Activated CD4-positive, alpha-beta T cell treated with anti-CD3 and anti-CD28 coated beads, Interleukin-10, Interleukin-2, amounts not matched to agents 100 ng/mL and 50 ng/mL, durations not matched to agents 16 hours and 8 hours (primary cell): ENCODE data around the gene CDH16.
"Not testable (repeated sequence)": the region's sequence is repeated elsewhere in the genome, so short reads cannot be mapped to it uniquely, and the experiment has no call there.

Experiments used
- DNase-seq: peaks from one replicate; pipeline ENCODE4 v3.0.0-alpha.2; 2020

CDH16 gene

GRCh38 chr16:66910175-66910940 is 8.3 kb downstream of the CDH16 start:
- no peak for DNase-seq

- no peak for DNase-seq
Measured at GRCh38 chr16:66908762-66909559, 9.7 kb downstream of the CDH16 start.

- no peak for DNase-seq
Measured at GRCh38 chr16:66908116-66908515, 10.6 kb downstream of the CDH16 start.

- DNase-seq, result no peak
Measured at GRCh38 chr16:66906916-66907836, 11.5 kb downstream of the CDH16 start.

- DNase-seq, result peak; percentile 36
Measured at GRCh38 chr16:66905633-66906539, 12.8 kb downstream of the CDH16 start.

- DNase-seq, result no peak
Measured at GRCh38 chr16:66904846-66905632, 13.6 kb downstream of the CDH16 start.

- no peak for DNase-seq
Measured at GRCh38 chr16:66904428-66904845, 14.2 kb downstream of the CDH16 start.

- no peak for DNase-seq
Measured at GRCh38 chr16:66903544-66904427, 14.9 kb downstream of the CDH16 start.

GRCh38 chr16:66902648-66903543 is 15.8 kb downstream of the CDH16 start:
- DNase-seq, result no peak

- DNase-seq, result no peak
Measured at GRCh38 chr16:66901626-66902025, 17.1 kb downstream of the CDH16 start.

- no peak for DNase-seq
Measured at GRCh38 chr16:66900721-66901441, 17.8 kb downstream of the CDH16 start.

GRCh38 chr16:66899945-66900710 is 18.6 kb downstream of the CDH16 start:
- no peak for DNase-seq

GRCh38 chr16:66899310-66899944 is 19.3 kb downstream of the CDH16 start:
- DNase-seq, result no peak

- DNase-seq, result no peak
Measured at GRCh38 chr16:66898933-66899309, 19.8 kb downstream of the CDH16 start.

- DNase-seq, result no peak
Measured at GRCh38 chr16:66898207-66898606, 20.5 kb downstream of the CDH16 start.

GRCh38 chr16:66896682-66897081 is 22.0 kb downstream of the CDH16 start:
- DNase-seq, result not testable (repeated sequence)

GRCh38 chr16:66895999-66896398 is 22.7 kb downstream of the CDH16 start:
- DNase-seq, result no peak
